Subcutaneous adipose tissue (tissue), 4 donors: Measurements from ENCODE around the gene HAUS7. TPM values are rescaled to one million over a fixed set of nuclear protein-coding genes. Genes with fewer than 3 reads are reported as not detected.

Source experiments
- total RNA-seq, 4 donors: library from RNA; depleted of rRNA; stranded (reverse); fragments of >200 nt; gene quantifications; one replicate each; pipeline ENCODE4 v1.1.0, GENCODE V29; 2016
- TF ChIP-seq, protein P1 (sequence below): fragments of 450-650 bp; IDR thresholded peaks from one replicate; pipeline ENCODE4 v1.5.1; 2016; ENCODE audit warnings: low read depth, mild to moderate bottlenecking, control low read depth, antibody characterized with exemption, moderate library complexity

HAUS7 gene
- total RNA-seq, 4 donors from 2014 or later, result 14.2 to 29.4 (median 16.3) TPM

DNA sequence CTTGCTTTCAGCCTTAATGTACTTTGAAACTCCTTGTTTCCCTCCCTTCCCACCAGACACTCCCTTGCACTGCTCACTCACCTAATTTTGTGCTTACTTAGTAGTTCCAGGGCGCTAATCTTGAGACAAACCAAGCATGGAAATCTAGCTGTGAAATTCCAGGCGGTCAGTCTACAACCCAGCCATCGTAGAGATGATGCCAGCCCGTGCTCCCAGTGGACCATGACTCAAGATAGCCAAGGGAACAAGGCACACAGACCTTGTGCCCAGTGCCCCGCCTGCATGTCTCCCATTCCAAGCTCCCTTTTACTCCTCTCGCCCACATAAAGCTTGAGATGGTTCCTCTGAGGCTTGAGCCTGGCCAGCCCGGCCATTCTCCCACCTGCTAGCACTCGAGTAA is 35.6 kb downstream of the HAUS7 start:
- TF ChIP-seq, protein P1, sequence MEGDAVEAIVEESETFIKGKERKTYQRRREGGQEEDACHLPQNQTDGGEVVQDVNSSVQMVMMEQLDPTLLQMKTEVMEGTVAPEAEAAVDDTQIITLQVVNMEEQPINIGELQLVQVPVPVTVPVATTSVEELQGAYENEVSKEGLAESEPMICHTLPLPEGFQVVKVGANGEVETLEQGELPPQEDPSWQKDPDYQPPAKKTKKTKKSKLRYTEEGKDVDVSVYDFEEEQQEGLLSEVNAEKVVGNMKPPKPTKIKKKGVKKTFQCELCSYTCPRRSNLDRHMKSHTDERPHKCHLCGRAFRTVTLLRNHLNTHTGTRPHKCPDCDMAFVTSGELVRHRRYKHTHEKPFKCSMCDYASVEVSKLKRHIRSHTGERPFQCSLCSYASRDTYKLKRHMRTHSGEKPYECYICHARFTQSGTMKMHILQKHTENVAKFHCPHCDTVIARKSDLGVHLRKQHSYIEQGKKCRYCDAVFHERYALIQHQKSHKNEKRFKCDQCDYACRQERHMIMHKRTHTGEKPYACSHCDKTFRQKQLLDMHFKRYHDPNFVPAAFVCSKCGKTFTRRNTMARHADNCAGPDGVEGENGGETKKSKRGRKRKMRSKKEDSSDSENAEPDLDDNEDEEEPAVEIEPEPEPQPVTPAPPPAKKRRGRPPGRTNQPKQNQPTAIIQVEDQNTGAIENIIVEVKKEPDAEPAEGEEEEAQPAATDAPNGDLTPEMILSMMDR, result no peak

DNA sequence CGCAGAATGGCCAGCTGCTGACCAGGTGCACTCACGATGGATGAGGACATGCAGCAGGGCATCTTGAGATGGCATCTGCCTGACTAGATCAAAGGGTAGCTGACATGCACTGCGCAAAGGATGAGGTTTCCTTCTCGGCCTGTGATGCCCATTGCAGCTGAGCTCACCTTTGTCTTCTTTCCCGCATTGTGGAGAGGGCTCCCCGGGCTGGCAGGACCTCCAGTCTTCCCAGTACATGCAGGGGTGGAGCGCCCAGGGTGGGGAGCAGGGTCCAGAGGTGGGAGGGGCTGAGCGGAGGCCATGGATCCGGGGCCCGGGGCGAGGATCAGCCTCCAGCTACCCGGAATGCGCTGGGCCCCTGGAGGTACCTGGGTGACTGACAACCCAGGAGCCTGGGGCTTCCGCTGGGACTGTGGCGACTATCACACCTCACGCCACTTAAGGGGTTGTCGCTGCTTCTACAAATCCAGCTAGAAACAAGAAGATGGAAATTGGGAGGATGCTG is 36.5 kb downstream of the HAUS7 start:
- TF ChIP-seq, protein P1, result no peak

DNA sequence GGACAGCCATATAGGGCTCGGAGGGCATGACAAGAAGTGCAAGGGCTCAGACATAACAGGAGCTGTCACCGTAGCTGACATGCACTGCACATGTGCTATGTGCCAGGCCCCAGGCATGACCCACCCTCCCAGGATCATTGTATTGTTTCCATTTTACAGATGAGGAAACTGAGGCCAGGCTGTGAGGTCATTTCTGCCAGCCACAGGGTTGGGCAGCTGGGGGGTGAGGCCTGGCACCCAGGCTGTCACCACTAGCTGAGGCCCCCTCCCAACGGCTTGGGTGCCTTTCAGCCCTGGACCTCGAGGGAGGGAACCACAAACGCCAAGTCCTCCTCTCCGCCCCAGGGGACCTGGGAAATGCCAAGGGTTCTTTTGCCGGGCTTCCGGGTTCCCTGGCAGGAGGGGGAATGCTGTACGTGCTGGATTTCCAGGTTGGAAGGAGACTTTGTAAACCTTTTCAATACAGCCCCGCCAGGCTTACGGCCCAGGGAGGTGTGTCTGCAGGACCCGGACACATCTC is 37.2 kb downstream of the HAUS7 start:
- TF ChIP-seq, protein P1, result no peak

DNA sequence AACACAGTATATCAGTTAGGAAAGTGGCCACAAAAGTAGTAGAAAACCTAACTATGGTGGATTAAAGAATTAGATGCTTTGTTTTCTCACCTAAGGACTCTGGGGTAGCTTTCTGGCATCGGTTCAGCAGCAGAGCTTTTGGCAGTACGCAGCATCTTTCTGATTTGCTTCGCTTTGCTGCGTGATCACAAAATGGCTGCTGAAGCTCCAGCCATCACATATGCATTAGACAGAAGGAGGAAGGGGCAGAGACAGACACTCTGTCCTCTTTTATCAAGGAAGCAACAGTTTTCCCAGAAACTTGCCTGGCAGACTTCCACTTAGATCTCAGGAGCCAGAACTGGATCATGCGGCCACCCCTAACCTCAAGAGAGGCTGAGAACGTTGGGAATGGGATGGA is 39.6 kb downstream of the HAUS7 start:
- TF ChIP-seq, protein P1, result no peak

DNA sequence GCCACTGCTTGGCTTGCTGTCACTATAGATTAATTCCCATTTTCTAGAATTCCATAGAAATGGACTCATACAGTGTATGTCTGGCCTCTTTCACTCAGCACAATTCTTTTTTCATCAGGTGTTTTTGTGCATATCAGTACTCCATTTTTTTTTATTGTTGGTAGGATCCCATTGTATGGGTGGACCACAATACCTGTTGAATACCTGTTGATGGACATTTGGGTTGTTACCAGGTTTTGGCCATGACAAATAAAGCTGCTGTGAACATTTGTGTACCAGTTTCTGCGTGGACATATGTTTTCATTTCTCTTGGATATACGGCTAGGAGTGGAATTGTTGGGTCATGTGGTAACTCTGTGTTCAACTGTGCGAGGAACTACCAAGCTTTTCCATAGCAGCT is 44.2 kb downstream of the HAUS7 start:
- TF ChIP-seq, protein P1, result no peak

DNA sequence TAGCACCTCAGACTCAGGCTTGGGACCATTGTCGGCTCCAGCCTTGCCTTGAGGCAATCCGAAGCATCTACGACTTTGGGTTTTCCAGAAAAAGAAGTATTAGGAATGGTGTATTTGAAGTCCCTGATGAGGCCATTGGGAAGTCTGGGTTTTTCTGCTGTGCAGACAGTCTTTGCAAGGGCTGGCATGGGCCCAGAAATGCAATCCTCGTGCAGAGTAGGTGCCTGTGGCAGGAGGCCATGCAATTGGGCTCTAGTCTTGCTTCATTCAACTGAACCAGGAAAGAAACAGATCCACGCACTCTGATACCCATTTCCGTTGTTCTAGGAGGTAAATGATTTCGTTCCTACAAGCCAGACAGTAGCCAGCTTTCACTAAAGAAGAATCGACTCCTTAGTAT is 46.7 kb downstream of the HAUS7 start:
- TF ChIP-seq, protein P1, result no peak

DNA sequence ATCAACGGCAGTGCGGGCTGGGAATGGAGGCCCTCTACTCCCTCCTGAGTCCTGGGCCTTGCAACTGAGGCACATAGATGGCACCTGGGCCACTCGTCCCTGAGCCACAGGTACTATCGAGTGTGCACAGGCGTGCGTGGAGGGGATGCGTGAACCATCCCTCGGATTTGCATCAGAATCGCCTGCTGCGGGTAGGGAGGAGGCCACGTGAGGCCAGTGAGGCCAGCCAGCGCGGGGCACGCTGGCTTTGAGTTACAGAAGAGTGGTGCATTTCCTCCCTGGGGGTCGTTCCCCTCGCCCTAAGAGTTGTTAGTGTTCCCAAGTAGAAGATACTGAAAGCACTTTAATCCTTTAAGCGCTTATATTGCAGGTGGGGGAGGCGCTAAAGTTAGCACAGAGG is 48.5 kb downstream of the HAUS7 start:
- TF ChIP-seq, protein P1, result no peak
